Measurements from ENCODE around the gene ZNF652. TPM values are rescaled to one million over a fixed set of nuclear protein-coding genes. Genes with fewer than 3 reads are reported as not detected.

ZNF652 gene
- total and polyA plus RNA-seq, 2 experiments from 2014 or later: 36.2 to 54.5 TPM

DNA sequence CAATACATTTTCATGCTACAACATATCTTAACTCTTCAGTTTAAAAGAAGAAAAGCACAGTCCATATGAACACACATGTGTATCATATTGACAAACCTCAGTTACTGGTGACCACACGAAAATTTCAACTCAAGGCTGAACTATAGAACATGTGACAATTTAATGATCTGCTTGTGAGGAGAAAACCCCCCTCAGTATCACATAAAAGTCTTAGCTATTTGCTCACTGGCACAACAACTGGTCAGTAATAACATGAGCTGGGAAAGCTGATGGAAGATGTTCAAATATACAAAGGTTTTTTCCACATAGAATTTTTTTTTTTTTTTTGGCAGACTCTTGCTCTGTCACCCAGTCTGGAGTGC lies 19.5 kb downstream of the ZNF652 start:
- 0 out of 2 replicates have a peak, but pooled peaks cover 3% of the 10 kb centered on the region for H3K4me1 ChIP-seq (ENCODE audit: insufficient read depth)
- H3K79me2 ChIP-seq (replicated peaks; ENCODE audit: insufficient read depth): peaks cover 87% of the 10 kb centered on the region
- peaks cover 14% of the 10 kb centered on the region for H3K4me1 Mint-ChIP-seq

More for the DNA sequence above, 19.5 kb downstream of the ZNF652 start:
- TF ChIP-seq NANOG (IDR thresholded peaks at IDR 0.05; ENCODE audit: borderline replicate concordance) (no peak), STAT1 (IDR thresholded peaks at IDR 0.05; ENCODE audit: unreplicated experiment) (no peak), ZNF331 (CRISPR knock-in tag; IDR thresholded peaks at IDR 0.05; ENCODE audit: low read depth) (no peak), JUNB (IDR thresholded peaks at IDR 0.05; ENCODE audit: unreplicated experiment) (no peak), ZNF114 (CRISPR knock-in tag; IDR thresholded peaks at IDR 0.05) (no peak), EZH2 (IDR thresholded peaks at IDR 0.05; ENCODE audit: low read depth, unreplicated experiment) (no peak), POLR2AphosphoS5 (IDR thresholded peaks at IDR 0.05; ENCODE audit: low read depth) (no peak), EZH2phosphoT487 (IDR thresholded peaks at IDR 0.05; ENCODE audit: unreplicated experiment) (no peak), CREB1 (CRISPR knock-in tag; IDR thresholded peaks at IDR 0.05; ENCODE audit: low read depth) (no peak)
- TF ChIP-seq, protein P1, sequence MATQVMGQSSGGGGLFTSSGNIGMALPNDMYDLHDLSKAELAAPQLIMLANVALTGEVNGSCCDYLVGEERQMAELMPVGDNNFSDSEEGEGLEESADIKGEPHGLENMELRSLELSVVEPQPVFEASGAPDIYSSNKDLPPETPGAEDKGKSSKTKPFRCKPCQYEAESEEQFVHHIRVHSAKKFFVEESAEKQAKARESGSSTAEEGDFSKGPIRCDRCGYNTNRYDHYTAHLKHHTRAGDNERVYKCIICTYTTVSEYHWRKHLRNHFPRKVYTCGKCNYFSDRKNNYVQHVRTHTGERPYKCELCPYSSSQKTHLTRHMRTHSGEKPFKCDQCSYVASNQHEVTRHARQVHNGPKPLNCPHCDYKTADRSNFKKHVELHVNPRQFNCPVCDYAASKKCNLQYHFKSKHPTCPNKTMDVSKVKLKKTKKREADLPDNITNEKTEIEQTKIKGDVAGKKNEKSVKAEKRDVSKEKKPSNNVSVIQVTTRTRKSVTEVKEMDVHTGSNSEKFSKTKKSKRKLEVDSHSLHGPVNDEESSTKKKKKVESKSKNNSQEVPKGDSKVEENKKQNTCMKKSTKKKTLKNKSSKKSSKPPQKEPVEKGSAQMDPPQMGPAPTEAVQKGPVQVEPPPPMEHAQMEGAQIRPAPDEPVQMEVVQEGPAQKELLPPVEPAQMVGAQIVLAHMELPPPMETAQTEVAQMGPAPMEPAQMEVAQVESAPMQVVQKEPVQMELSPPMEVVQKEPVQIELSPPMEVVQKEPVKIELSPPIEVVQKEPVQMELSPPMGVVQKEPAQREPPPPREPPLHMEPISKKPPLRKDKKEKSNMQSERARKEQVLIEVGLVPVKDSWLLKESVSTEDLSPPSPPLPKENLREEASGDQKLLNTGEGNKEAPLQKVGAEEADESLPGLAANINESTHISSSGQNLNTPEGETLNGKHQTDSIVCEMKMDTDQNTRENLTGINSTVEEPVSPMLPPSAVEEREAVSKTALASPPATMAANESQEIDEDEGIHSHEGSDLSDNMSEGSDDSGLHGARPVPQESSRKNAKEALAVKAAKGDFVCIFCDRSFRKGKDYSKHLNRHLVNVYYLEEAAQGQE (IDR thresholded peaks at IDR 0.05; ENCODE audit: unreplicated experiment): no peak
- TF ChIP-seq, protein P2, sequence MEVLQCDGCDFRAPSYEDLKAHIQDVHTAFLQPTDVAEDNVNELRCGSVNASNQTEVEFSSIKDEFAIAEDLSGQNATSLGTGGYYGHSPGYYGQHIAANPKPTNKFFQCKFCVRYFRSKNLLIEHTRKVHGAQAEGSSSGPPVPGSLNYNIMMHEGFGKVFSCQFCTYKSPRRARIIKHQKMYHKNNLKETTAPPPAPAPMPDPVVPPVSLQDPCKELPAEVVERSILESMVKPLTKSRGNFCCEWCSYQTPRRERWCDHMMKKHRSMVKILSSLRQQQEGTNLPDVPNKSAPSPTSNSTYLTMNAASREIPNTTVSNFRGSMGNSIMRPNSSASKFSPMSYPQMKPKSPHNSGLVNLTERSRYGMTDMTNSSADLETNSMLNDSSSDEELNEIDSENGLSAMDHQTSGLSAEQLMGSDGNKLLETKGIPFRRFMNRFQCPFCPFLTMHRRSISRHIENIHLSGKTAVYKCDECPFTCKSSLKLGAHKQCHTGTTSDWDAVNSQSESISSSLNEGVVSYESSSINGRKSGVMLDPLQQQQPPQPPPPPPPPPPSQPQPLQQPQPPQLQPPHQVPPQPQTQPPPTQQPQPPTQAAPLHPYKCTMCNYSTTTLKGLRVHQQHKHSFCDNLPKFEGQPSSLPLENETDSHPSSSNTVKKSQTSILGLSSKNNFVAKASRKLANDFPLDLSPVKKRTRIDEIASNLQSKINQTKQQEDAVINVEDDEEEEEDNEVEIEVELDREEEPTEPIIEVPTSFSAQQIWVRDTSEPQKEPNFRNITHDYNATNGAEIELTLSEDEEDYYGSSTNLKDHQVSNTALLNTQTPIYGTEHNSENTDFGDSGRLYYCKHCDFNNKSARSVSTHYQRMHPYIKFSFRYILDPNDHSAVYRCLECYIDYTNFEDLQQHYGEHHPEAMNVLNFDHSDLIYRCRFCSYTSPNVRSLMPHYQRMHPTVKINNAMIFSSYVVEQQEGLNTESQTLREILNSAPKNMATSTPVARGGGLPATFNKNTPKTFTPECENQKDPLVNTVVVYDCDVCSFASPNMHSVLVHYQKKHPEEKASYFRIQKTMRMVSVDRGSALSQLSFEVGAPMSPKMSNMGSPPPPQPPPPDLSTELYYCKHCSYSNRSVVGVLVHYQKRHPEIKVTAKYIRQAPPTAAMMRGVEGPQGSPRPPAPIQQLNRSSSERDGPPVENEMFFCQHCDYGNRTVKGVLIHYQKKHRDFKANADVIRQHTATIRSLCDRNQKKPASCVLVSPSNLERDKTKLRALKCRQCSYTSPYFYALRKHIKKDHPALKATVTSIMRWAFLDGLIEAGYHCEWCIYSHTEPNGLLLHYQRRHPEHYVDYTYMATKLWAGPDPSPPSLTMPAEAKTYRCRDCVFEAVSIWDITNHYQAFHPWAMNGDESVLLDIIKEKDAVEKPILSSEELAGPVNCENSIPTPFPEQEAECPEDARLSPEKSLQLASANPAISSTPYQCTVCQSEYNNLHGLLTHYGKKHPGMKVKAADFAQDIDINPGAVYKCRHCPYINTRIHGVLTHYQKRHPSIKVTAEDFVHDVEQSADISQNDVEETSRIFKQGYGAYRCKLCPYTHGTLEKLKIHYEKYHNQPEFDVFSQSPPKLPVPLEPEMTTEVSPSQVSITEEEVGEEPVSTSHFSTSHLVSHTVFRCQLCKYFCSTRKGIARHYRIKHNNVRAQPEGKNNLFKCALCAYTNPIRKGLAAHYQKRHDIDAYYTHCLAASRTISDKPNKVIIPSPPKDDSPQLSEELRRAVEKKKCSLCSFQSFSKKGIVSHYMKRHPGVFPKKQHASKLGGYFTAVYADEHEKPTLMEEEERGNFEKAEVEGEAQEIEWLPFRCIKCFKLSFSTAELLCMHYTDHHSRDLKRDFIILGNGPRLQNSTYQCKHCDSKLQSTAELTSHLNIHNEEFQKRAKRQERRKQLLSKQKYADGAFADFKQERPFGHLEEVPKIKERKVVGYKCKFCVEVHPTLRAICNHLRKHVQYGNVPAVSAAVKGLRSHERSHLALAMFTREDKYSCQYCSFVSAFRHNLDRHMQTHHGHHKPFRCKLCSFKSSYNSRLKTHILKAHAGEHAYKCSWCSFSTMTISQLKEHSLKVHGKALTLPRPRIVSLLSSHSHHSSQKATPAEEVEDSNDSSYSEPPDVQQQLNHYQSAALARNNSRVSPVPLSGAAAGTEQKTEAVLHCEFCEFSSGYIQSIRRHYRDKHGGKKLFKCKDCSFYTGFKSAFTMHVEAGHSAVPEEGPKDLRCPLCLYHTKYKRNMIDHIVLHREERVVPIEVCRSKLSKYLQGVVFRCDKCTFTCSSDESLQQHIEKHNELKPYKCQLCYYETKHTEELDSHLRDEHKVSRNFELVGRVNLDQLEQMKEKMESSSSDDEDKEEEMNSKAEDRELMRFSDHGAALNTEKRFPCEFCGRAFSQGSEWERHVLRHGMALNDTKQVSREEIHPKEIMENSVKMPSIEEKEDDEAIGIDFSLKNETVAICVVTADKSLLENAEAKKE (CRISPR knock-in tag; IDR thresholded peaks at IDR 0.05): no peak
- TF ChIP-seq, protein P3, sequence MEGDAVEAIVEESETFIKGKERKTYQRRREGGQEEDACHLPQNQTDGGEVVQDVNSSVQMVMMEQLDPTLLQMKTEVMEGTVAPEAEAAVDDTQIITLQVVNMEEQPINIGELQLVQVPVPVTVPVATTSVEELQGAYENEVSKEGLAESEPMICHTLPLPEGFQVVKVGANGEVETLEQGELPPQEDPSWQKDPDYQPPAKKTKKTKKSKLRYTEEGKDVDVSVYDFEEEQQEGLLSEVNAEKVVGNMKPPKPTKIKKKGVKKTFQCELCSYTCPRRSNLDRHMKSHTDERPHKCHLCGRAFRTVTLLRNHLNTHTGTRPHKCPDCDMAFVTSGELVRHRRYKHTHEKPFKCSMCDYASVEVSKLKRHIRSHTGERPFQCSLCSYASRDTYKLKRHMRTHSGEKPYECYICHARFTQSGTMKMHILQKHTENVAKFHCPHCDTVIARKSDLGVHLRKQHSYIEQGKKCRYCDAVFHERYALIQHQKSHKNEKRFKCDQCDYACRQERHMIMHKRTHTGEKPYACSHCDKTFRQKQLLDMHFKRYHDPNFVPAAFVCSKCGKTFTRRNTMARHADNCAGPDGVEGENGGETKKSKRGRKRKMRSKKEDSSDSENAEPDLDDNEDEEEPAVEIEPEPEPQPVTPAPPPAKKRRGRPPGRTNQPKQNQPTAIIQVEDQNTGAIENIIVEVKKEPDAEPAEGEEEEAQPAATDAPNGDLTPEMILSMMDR (conservative IDR thresholded peaks at IDR 0.05; ENCODE audit: low read depth in 2 of 2): no peak
- TF ChIP-seq, protein P4, sequence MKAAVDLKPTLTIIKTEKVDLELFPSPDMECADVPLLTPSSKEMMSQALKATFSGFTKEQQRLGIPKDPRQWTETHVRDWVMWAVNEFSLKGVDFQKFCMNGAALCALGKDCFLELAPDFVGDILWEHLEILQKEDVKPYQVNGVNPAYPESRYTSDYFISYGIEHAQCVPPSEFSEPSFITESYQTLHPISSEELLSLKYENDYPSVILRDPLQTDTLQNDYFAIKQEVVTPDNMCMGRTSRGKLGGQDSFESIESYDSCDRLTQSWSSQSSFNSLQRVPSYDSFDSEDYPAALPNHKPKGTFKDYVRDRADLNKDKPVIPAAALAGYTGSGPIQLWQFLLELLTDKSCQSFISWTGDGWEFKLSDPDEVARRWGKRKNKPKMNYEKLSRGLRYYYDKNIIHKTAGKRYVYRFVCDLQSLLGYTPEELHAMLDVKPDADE (IDR thresholded peaks at IDR 0.05): no peak
- Histone ChIP-seq H3F3A (replicated peaks; ENCODE audit: low read depth) (no peaks in the 10 kb centered on the region), H3K4me2 (no peak overlapping the region), H3K27me3 (ENCODE audit: insufficient read depth) (no peaks in the 10 kb centered on the region), H3K27ac (ENCODE audit: low read depth) (no peak overlapping the region), H3K36me3 (ENCODE audit: insufficient read depth) (no peaks in the 10 kb centered on the region), H2AFZ (no peak overlapping the region), H3K9me2 (ENCODE audit: insufficient read depth) (no peaks in the 10 kb centered on the region), H3K4me3 (no peak overlapping the region), H4K20me1 (replicated peaks; ENCODE audit: insufficient read depth) (peaks cover 17% of the 10 kb centered on the region)
- ATAC-seq: no peak
- Mint-ChIP-seq H3K4me3 (no peak overlapping the region), H3K27me3 (ENCODE audit: insufficient read depth, low read depth, poor library complexity) (peaks cover 1% of the 10 kb centered on the region), H3K27ac (no peak overlapping the region), H3K9me3 (no peaks in the 10 kb centered on the region), H3K36me3 (ENCODE audit: low read depth) (no peaks in the 10 kb centered on the region)
- no peak for DNase-seq (ENCODE audit: low spot score)

Data from GM23338 (cell line).